OCI-M2 (cell line): Measurements from ENCODE around the gene RTP4.
"Not testable (repeated sequence)": the region's sequence is repeated elsewhere in the genome, so short reads cannot be mapped to it uniquely, and the experiment has no call there.

Experiments
- DNase-seq: peaks from one replicate; lab custom pipeline; 2025; ENCODE audit not compliant: unreplicated experiment; lab: John Stamatoyannopoulos, UW

RTP4 gene

GRCh38 chr3:187367561-187368103 is 553 bp upstream of the RTP4 start:
- DNase-seq: no peak

DNA sequence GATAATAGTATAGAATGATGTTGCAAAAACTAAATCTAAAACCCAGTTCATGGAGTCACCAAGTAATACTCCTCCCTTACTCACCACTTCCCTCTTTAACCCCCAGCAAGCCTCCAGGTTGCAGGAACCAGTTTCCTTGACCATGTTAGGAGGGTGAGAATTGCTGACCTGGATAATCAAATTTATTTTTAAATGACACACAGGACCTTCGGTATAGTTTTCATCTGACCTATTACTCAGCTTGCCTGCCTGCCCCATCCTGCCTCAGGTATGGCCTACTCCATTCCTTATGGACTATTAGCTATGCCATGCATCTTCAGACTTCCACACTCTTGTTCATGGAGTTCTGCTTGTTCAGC is 883 bp downstream of the RTP4 start:
- DNase-seq: no peak

DNA sequence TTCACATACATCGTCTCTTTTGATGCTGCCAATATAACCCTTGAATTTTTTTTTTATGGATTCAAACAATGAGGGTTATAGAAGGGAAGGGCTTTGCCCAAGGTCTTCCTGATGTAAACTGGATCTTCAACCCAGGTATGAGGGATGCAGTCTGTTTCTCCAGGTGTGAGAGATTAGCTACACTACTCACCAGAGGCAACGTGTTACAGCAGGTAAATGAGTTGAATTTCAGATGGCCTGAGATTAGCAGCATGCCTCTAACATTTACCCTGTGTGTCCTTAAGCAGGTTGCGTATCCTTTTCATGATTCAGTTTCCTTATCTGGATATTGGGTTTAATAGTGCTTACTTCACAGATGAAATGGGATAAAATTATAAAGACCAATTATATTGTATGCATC is 1.9 kb downstream of the RTP4 start:
- no peak for DNase-seq

DNA sequence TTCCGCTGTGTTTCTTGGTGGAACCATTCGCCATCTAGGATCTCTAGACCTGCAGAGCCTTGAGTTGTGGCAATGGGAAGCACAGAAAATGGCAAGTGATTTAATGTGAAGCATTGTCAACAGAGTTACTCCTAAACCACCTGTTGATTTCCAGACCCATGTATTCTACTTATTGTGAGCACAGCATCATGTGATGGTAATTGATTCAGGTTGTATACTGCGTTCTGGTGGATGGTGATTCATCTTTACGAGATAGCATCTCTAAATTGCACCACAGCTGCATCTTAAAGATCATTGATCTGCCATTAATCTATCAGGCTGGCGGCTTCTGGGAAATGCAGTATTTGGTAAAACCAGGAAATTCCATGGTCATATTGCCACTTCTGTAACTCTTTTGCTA is 7.4 kb downstream of the RTP4 start:
- DNase-seq: no peak

GRCh38 chr3:187377842-187378241 is 9.7 kb downstream of the RTP4 start:
- no peak for DNase-seq

DNA sequence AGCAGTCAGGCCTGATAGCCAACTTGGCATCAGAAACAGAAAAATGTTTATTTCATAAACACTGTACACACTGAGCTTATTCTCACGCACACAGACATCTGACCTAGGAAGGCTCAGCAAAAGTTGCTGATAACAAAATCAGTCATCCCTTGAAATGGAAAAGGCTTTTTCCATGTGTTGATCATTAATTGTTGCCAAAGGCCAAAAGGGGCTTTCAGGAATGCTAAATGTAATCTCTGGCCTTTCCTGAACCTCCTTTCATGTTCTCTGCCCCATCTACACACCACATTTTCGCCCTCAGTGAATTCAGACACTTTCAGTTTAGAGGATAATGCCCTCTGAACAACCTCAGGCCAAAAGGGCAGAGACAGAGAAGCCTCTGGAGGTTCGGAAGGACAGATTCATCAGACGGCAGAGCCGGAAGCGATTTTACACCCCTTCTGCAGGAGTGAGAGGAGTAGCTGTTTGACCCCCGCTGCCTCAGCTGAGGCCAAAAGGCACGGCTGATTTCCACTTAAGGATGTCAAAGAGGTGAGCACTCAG is 14.5 kb downstream of the RTP4 start:
- no peak for DNase-seq

DNA sequence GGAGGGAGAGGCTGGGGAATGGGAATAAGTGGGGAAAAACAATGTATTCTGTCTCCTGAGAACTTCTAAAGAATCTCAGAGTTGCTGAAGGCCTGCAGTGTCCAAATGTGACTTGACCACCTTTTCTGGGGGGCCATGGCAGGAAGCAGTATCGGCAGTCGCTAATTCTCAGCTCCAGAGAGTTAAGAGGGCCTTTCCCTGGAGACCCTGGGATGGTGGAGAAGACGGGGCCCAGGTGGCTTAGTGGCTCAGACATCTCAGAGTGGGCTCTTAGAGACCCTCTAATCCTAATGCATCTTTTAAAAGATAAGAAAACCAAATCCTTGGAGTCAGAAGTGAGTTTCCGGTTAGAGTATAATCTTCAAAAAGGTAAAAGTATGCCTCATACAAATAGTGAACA is 15.1 kb downstream of the RTP4 start:
- no peak for DNase-seq

DNA sequence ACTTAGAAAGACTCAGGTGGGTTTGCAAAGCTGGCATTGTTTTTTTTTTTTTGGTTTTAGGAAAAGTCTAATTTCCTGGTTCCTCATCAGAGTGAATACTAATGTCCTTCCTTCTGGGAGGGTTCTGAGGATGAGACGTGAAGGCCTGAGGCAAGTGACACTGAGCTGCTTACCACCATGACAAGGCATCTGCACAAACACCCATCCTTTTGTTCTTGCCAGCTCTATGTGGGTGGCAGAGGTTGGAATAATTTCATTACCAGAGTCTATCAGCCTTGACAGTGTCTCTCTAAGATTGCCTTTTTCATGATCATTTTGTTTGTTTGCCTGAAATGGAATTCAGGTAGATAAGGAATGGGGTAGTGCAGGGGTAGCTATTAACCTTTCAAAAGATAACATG is 17.1 kb downstream of the RTP4 start:
- no peak for DNase-seq

DNA sequence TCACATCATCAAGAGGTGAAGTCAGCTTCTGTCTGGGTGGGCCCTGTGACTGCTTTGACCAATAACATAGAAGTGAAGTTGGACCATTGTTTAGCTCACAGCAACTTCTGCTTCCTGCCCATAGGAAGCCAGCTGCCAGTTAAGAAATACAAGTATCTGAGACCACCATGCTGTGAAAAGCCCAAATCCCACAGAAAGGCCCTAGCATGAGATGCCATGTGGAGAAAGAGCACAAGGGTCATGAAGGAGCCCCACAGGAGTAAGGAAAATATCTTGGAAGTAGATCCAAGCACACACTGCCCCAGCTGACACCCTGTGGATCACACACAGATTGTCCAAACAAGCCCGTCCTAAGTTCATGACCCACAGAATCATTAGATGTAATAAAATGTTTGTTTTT is 28.5 kb downstream of the RTP4 start:
- no peak for DNase-seq

GRCh38 chr3:187398955-187399354 is 30.8 kb downstream of the RTP4 start:
- no peak for DNase-seq

GRCh38 chr3:187400756-187401155 is 32.6 kb downstream of the RTP4 start:
- DNase-seq: no peak

DNA sequence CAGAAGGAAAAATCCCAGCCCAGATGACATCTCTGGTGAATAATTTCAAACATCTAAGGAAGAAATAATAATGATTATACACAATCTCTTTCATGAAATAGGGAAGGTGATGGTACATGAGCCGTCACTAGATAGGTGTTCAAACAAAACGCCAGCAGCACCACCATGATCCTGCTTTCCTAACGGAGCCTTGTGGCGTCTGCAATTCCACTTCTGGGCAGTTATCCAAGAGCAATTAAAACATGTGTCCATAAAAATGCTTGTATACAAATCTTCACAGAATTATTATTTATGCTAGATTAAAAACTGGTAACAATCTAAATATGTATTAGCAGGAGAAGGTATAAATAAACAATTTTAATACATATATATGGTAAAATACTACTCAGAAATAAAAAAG is 33.7 kb downstream of the RTP4 start:
- no peak for DNase-seq

DNA sequence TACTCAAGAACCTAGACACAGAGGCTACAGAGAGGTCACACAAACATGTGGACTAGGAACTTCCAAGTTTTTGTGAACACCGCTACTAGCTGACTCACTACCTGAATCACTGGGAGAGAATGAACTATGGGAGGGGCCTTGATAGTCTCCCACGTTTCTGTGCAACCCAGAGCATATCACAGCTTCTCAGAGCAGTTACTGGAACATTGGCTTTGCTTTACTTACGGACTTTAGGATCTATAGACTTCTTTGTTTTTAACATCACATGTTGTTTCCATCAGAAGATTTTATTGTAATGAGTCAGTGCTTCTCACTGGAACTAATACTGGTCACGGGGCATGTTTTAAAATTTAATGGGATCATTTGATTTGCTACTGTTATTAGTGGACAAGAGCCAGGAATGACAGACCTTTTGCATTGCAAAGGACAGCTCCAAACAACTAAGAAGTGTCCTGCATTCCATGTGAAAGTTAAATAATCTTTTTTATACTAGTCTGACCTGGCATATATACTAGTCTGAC is 35.6 kb downstream of the RTP4 start:
- DNase-seq: no peak

- no peak for DNase-seq
These were observed 38.7 kb downstream of the RTP4 start for GRCh38 chr3:187406927-187407326.

GRCh38 chr3:187411991-187412781 is 44.0 kb downstream of the RTP4 start:
- DNase-seq: not testable (repeated sequence)
